Stomach (tissue), 9 donors: ENCODE data around the gene FBRSL1. TPM values are rescaled to one million over a fixed set of nuclear protein-coding genes. Genes with fewer than 3 reads are reported as not detected.

ENCODE experiments used
- DNase-seq, 2 donors: peaks; one replicate each; pipeline versions ENCODE4 v3.0.0 to v3.0.0-alpha.2; 2013 to 2019
- H3K27ac ChIP-seq, 5 donors: fragments of 200-600 bp in 4 of 5; sonication (generic) in 4 of 5; one replicate each; pipeline ENCODE4 v1.5.1; 2013 to 2019; ENCODE audit warnings: mild to moderate bottlenecking in 1 of 5, moderate library complexity in 1 of 5
- H3K27me3 ChIP-seq, 3 donors: fragments of 200-600 bp; sonication (generic); one replicate each; pipeline ENCODE4 v1.5.1; 2017 to 2019; ENCODE audit warnings: mixed run types in 1 of 3
- H3K36me3 ChIP-seq, 4 donors: fragments of 200-600 bp; sonication (generic); 1 replicate in 3 of 4; 2 replicates in 1 of 4; pipeline ENCODE4 v1.5.1; 2016 to 2019
- H3K4me1 ChIP-seq, 4 donors: fragments of 200-600 bp; sonication (generic); one replicate each; pipeline ENCODE4 v1.5.1; 2016 to 2019
- H3K4me3 ChIP-seq, 4 donors: fragments of 200-600 bp; sonication (generic) in 3 of 4; one replicate each; pipeline ENCODE4 v1.5.1; 2016 to 2019; ENCODE audit warnings: mild to moderate bottlenecking in 1 of 4
- H3K9me3 ChIP-seq, 4 donors: fragments of 200-600 bp; sonication (generic); one replicate each; pipeline ENCODE4 v1.5.1; 2016 to 2019
- EP300 ChIP-seq: sonication (generic); formaldehyde crosslinking; IDR thresholded peaks from one replicate; pipeline ENCODE4 v1.6.1; 2017; ENCODE audit warnings: antibody characterized with exemption
- POLR2A ChIP-seq, 4 donors: fragments of 450-650 bp; IDR thresholded peaks; one replicate each; pipeline ENCODE4 v1.6.1; 2016; ENCODE audit warnings: antibody characterized with exemption in 4 of 4, control low read depth in 2 of 4, mild to moderate bottlenecking in 1 of 4, moderate library complexity in 1 of 4
- POLR2AphosphoS5 ChIP-seq, 3 donors: sonication (generic); formaldehyde crosslinking; IDR thresholded peaks; one replicate each; pipeline ENCODE4 v1.6.1; 2016; ENCODE audit warnings: antibody characterized with exemption in 3 of 3
- WGBS, 5 donors: extraction: QIAGEN DNeasy Blood & Tissue Kit in 3 of 5; methylation state at CpG; one replicate each; pipeline versions ENCODE4 v1.1.5 to v1.1.7; 2013 to 2018; 5-methylcytosine and 5-hydroxymethylcytosine counted together
- intact Hi-C: fragments of 100-400 bp; cut with DNase I; formaldehyde crosslinking; loops from one replicate; pipeline ENCODE4 v1.15.1; 2023; ENCODE audit warnings: low total_unique reads
- polyA plus RNA-seq, 3 donors: library from polyadenylated mRNA; stranded (reverse); fragments of 200-250 nt; gene quantifications; one replicate each; pipeline ENCODE4 v1.2.3, GENCODE V29; 2013
- total RNA-seq, 5 donors: library from RNA; depleted of rRNA; stranded (reverse); fragments of >200 nt; gene quantifications; one replicate each; pipeline versions ENCODE4 v1.1.0 to v1.2.3, GENCODE V29; 2014 to 2016
- TF ChIP-seq, protein P1 (sequence below), 7 experiments: fragments of 450-650 bp in 4 of 7; fragments of 200-600 bp in 3 of 7; sonication (generic) in 3 of 7; IDR thresholded peaks; one replicate each; pipeline ENCODE4 v1.5.1; 2016 to 2019; ENCODE audit warnings: antibody characterized with exemption in 7 of 7, control low read depth in 2 of 7, mild to moderate bottlenecking in 1 of 7
- donor health status: healthy with polysubstance abuse.
- donor health status: Bipolar disorder and iron deficiency.
- donor health status: healthy.

FBRSL1 gene
- total and polyA plus RNA-seq, 8 donors, result 5.3 to 110 (median 15.7) TPM

DNA sequence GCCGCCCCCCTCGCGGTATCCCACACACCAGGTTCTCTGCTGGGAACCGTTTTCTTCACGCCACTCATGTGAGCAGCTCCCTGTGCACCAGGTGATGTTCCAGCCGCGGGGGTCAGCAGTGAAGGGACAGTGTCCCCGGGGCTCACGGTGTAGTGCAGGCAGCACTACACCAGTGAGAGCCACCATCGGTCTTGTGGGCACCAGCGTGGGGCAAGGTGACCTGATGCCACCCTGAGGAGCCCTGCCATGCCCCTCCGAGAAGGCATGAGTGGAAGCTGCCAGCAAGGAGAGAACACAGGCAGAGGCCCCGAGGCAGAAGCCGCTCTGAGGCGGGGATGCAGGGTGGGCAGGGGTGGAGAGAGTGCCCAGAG is 11.5 kb upstream of the FBRSL1 start:
- no peak for TF ChIP-seq POLR2A (IDR thresholded peaks at IDR 0.05)
- no peak for TF ChIP-seq EP300
- no peak for TF ChIP-seq POLR2AphosphoS5 (IDR thresholded peaks at IDR 0.05)
- TF ChIP-seq, protein P1, sequence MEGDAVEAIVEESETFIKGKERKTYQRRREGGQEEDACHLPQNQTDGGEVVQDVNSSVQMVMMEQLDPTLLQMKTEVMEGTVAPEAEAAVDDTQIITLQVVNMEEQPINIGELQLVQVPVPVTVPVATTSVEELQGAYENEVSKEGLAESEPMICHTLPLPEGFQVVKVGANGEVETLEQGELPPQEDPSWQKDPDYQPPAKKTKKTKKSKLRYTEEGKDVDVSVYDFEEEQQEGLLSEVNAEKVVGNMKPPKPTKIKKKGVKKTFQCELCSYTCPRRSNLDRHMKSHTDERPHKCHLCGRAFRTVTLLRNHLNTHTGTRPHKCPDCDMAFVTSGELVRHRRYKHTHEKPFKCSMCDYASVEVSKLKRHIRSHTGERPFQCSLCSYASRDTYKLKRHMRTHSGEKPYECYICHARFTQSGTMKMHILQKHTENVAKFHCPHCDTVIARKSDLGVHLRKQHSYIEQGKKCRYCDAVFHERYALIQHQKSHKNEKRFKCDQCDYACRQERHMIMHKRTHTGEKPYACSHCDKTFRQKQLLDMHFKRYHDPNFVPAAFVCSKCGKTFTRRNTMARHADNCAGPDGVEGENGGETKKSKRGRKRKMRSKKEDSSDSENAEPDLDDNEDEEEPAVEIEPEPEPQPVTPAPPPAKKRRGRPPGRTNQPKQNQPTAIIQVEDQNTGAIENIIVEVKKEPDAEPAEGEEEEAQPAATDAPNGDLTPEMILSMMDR (IDR thresholded peaks at IDR 0.05), result no peak
- Histone ChIP-seq H3K9me3 (no peaks in the 10 kb centered on the region), H3K4me3 (no peak overlapping the region), H3K36me3 (no peaks in the 10 kb centered on the region), H3K4me1 (no peaks in the 10 kb centered on the region), H3K27me3 (peaks cover 0 to 45% (median 5%) of the 10 kb centered on the region in 3 donors), H3K27ac (no peak overlapping the region)
- intact Hi-C loops, result no loop called here
- 85 to 90% (median 88%) methylated on average over 10 to 15 of the region's 15 CpGs for WGBS, 5 donors
- no peak for DNase-seq

DNA sequence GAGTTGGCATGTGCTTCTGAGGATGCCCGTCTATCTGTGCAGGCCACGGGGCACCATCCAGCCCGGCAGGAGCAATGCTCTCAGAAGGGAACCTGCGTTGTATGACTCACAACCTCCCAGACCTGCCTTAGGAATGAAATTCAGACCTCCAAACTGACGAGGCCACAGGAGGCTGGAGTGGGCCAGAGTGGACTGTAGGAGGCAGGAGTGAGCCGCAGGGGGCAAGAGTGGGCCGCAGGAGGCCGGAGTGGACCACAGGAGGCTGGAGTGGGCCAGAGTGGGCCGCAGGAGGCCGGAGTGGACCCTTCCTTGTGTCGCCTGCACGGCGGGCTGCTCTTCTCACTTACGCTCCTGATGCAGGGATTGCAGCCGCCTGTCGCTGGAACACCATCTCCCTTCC is 11.1 kb upstream of the FBRSL1 start:
- peaks cover 0 to 45% (median 5%) of the 10 kb centered on the region in 3 donors for H3K27me3 ChIP-seq
- no peak for TF ChIP-seq POLR2AphosphoS5 (IDR thresholded peaks at IDR 0.05)
- no peak for TF ChIP-seq POLR2A (IDR thresholded peaks at IDR 0.05)
- TF ChIP-seq, protein P1 (IDR thresholded peaks at IDR 0.05), result no peak
- TF ChIP-seq EP300, result no peak
- no peak overlapping the region for H3K27ac ChIP-seq
- WGBS, 5 donors, result 76 to 84% (median 81%) methylated on average over 16 of the region's 16 CpGs
- no peaks in the 10 kb centered on the region for H3K9me3 ChIP-seq
- no peak for DNase-seq
- intact Hi-C loops, result no loop called here
- H3K4me1 ChIP-seq, result no peaks in the 10 kb centered on the region
- no peak overlapping the region for H3K4me3 ChIP-seq
- no peaks in the 10 kb centered on the region for H3K36me3 ChIP-seq

DNA sequence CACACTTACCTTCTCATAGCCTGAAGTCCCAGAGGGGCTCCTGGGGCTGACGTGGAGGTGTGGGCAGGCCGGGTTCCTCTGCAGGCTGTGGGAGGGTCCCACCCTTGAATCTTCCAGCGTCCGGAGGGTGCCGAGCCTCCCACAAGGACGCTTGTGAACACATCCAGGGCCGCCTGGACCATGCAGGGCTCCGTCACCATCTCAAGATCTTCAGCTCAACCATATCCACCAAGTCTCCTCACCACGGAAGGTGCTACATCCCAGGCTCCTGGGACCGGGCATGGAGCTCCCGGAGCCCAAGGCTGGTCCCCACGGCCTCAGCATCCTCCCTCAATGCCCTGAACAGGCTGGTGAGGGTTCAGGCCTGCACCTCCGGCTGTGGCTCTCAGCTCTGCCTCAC is 10.7 kb upstream of the FBRSL1 start:
- H3K4me3 ChIP-seq, result no peak overlapping the region
- no peaks in the 10 kb centered on the region for H3K9me3 ChIP-seq
- no peaks in the 10 kb centered on the region for H3K36me3 ChIP-seq
- intact Hi-C loops, result no loop called here
- H3K4me1 ChIP-seq, result no peaks in the 10 kb centered on the region
- TF ChIP-seq, protein P1 (IDR thresholded peaks at IDR 0.05), result no peak
- TF ChIP-seq POLR2AphosphoS5 (IDR thresholded peaks at IDR 0.05) (no peak), POLR2A (IDR thresholded peaks at IDR 0.05) (no peak), EP300 (no peak)
- no peak for DNase-seq
- H3K27ac ChIP-seq, result no peak overlapping the region
- 84 to 93% (median 88%) methylated on average over 12 to 13 of the region's 13 CpGs for WGBS, 5 donors
- H3K27me3 ChIP-seq, result peaks cover 0 to 45% (median 5%) of the 10 kb centered on the region in 3 donors

DNA sequence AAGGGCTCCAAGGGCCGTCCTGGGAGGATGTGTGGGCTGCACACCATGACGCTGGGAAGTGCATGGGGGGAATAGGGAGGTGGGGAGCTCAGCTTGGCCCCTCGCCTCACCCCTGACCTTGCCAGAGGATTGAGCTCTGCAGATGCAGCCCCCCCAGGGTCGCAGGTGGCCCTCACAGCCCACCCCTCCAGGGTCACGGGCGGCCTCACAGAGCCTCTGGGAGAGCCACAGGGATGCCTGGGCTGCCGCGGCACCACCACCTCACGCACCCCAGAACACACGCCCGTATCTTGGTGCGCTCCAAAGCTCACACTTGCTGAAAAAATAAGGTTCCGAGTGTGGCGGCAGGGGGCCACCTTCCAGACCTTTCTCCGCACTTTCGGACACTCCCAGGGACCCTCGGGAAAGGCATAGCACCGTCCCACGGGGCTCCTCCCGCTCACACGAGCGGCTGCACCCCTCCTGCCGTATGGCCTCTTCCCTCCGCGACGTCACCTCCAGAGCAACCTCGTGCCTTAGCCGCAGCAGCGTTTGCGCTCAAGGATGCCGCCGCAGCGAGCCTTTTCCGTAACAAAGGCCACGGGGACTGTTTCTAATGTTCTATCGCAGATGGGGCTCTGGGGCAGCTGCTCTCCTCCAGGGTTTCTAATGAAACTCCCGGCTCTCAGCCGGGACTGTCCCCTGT is 9.9 kb upstream of the FBRSL1 start:
- no peaks in the 10 kb centered on the region for H3K9me3 ChIP-seq
- H3K4me1 ChIP-seq, result no peaks in the 10 kb centered on the region
- no peak for DNase-seq
- no peaks in the 10 kb centered on the region for H3K36me3 ChIP-seq
- H3K4me3 ChIP-seq, result no peak overlapping the region
- peaks cover 0 to 45% (median 5%) of the 10 kb centered on the region in 3 donors for H3K27me3 ChIP-seq
- no peak overlapping the region for H3K27ac ChIP-seq
- TF ChIP-seq POLR2AphosphoS5 (IDR thresholded peaks at IDR 0.05) (no peak), POLR2A (IDR thresholded peaks at IDR 0.05) (no peak), EP300 (no peak)
- TF ChIP-seq, protein P1 (IDR thresholded peaks at IDR 0.05), result no peak
- intact Hi-C loops, result no loop called here
- 72 to 82% (median 78%) methylated on average over 26 to 38 of the region's 38 CpGs for WGBS, 5 donors
